ENCODE data around the gene SLC37A2. TPM values are rescaled to one million over a fixed set of nuclear protein-coding genes. Genes with fewer than 3 reads are reported as not detected.
A peak's percentile ranks its signal among the peaks of the same experiment; 100 is the strongest.

SLC37A2 gene
- total RNA-seq, 2 donors from 2014 or later, result 1.6 to 2.6 TPM

- Mint-ChIP-seq H3K4me3 (no peak overlapping the region), H3K27me3 (no peaks in the 10 kb centered on the region), H3K36me3 (ENCODE audit: low read depth) (peaks cover 54% of the 10 kb centered on the region), H3K4me1 (peaks cover under 1% of the 10 kb centered on the region), H3K27ac (no peak overlapping the region), H3K9me3 (no peaks in the 10 kb centered on the region)
- ATAC-seq (replicated peaks), result no peak
These were observed 37.0 kb downstream of the SLC37A2 start for GRCh38 chr11:125100136-125100535.

DNA sequence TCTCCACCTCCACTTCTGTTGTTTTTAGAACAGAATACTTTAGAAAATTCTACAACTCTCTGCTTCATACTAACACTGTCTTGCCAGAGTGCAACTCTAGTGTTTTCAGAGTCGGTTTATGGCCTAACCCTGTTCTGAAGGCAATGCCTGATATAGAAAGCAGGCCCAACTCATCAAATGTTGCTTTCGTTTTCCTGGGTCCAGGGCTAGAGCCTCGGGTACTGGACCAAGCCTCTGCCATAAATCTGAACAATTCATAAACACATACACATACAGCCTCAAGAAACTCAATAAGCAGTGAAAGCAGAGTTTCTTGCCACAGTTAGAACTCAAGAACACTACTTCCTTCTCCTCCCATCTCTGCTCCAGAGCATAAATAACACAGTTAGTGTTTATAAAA lies 38.5 kb downstream of the SLC37A2 start:
- Mint-ChIP-seq H3K36me3 (ENCODE audit: low read depth) (peaks cover 40% of the 10 kb centered on the region), H3K4me1 (peaks cover 6% of the 10 kb centered on the region), H3K27me3 (no peaks in the 10 kb centered on the region), H3K4me3 (no peak overlapping the region), H3K9me3 (no peaks in the 10 kb centered on the region), H3K27ac (no peak overlapping the region)
- no peak for ATAC-seq (replicated peaks)

GRCh38 chr11:125102025-125102424 lies 38.9 kb downstream of the SLC37A2 start:
- peaks cover 36% of the 10 kb centered on the region for H3K36me3 Mint-ChIP-seq (ENCODE audit: low read depth)
- H3K27ac Mint-ChIP-seq, result no peak overlapping the region
- no peak for ATAC-seq (replicated peaks)
- H3K4me1 Mint-ChIP-seq, result peaks cover 6% of the 10 kb centered on the region
- no peak overlapping the region for H3K4me3 Mint-ChIP-seq
- H3K27me3 Mint-ChIP-seq, result no peaks in the 10 kb centered on the region
- H3K9me3 Mint-ChIP-seq, result no peaks in the 10 kb centered on the region

DNA sequence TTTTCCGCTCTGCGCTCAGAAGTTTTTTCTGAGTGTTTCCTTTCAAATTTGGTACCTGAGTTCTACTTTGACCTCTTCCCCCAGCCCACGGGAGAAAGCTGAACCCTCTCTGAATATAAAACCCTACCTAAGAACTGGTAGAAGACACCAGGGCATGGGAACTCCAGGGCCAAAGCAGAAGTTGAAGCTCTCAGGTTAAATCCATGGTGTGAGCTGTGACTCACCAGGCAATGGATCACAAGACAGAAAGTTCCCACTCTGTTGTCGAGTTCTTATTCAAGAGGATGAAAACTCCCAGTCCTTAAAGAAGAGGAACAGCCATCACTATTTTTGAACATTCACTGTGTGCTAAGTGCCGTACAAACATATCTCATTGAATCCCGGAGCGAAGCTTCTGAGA lies 39.4 kb downstream of the SLC37A2 start:
- Mint-ChIP-seq H3K27ac (no peak overlapping the region), H3K4me3 (no peak overlapping the region)
- no peak for ATAC-seq (replicated peaks)

DNA sequence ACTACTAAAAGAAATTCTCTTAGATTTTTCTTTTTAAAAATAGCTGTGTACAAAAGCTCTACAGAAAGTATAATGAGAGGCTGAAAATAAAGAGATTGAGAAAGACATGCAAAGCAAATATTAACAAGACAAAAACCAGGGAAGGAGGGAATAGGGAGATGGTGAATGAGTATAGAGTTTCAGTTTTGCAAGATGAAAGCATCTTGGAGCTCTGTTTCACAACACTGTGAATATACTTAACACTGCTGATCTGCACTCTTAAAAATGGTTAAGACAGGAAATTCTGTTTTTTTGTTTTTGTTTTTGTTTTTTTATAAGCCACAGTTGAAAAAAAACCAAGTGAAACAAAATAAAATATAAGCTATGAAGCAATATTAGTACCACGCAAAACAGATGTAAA lies 42.8 kb downstream of the SLC37A2 start:
- ATAC-seq (replicated peaks), result no peak
- H3K36me3 Mint-ChIP-seq (ENCODE audit: low read depth), result peaks cover 12% of the 10 kb centered on the region
- no peaks in the 10 kb centered on the region for H3K9me3 Mint-ChIP-seq
- H3K4me3 Mint-ChIP-seq, result no peak overlapping the region
- no peak overlapping the region for H3K27ac Mint-ChIP-seq
- H3K27me3 Mint-ChIP-seq, result no peaks in the 10 kb centered on the region
- peaks cover 8% of the 10 kb centered on the region for H3K4me1 Mint-ChIP-seq

More for the DNA sequence above, 39.4 kb downstream of the SLC37A2 start:
- Mint-ChIP-seq H3K27me3 (no peaks in the 10 kb centered on the region), H3K4me1 (peaks cover 6% of the 10 kb centered on the region), H3K36me3 (ENCODE audit: low read depth) (peaks cover 33% of the 10 kb centered on the region), H3K9me3 (no peaks in the 10 kb centered on the region)

- Mint-ChIP-seq H3K4me1 (peaks cover 15% of the 10 kb centered on the region), H3K27ac (no peak overlapping the region), H3K9me3 (peaks cover 5% of the 10 kb centered on the region), H3K27me3 (no peaks in the 10 kb centered on the region), H3K4me3 (no peak overlapping the region), H3K36me3 (ENCODE audit: low read depth) (peaks cover 8% of the 10 kb centered on the region)
- ATAC-seq (replicated peaks), result no peak
These were observed 45.4 kb downstream of the SLC37A2 start for GRCh38 chr11:125108469-125108868.

DNA sequence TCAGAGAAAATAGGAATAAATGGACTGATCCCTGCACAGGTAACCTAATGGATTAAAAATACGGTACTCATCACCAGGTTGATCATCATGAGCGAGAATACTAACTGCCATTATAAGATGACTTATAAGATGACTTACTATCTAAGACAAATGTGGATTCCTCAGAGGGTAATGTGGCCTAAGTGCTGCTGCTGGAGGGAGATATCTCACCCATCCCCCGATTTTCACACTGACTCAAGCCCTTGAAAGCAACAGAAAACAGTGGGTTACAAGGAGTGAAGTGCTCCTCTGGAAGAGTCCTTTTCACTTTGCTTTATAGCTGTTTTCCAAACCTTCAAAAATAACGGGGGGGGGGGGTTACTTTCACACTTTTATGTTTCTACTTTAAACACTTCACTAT lies 47.4 kb downstream of the SLC37A2 start:
- H3K4me3 Mint-ChIP-seq, result peak overlapping the region; percentile 99
- no peaks in the 10 kb centered on the region for H3K27me3 Mint-ChIP-seq
- no peak for ATAC-seq (replicated peaks)
- H3K27ac Mint-ChIP-seq, result peak overlapping the region; percentile 99
- peaks cover 11% of the 10 kb centered on the region for H3K4me1 Mint-ChIP-seq
- H3K36me3 Mint-ChIP-seq (ENCODE audit: low read depth), result peaks cover 8% of the 10 kb centered on the region
- H3K9me3 Mint-ChIP-seq, result peaks cover 5% of the 10 kb centered on the region

DNA sequence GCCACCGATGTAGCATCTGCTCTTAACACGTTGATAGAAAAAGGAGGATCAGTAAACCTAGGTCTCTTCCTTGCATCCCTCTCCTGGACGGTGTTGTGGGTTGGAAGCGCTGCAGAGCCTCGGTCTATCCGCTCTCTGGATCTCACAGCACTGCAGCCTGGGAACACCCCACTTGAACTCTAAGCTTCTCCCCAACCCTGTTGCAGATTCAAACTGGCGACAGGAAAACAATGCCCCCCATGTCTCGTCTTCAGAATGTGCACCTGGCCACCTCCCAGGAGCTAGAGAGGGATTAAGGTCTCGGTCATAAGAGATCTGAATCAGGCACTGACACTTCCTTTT lies 47.9 kb downstream of the SLC37A2 start:
- Mint-ChIP-seq H3K4me3 (peak overlapping the region; percentile 99), H3K9me3 (peaks cover 5% of the 10 kb centered on the region), H3K4me1 (peaks cover 9% of the 10 kb centered on the region), H3K27me3 (no peaks in the 10 kb centered on the region), H3K27ac (peak overlapping the region; percentile 99), H3K36me3 (ENCODE audit: low read depth) (peaks cover 8% of the 10 kb centered on the region)
- ATAC-seq (replicated peaks), result no peak

DNA sequence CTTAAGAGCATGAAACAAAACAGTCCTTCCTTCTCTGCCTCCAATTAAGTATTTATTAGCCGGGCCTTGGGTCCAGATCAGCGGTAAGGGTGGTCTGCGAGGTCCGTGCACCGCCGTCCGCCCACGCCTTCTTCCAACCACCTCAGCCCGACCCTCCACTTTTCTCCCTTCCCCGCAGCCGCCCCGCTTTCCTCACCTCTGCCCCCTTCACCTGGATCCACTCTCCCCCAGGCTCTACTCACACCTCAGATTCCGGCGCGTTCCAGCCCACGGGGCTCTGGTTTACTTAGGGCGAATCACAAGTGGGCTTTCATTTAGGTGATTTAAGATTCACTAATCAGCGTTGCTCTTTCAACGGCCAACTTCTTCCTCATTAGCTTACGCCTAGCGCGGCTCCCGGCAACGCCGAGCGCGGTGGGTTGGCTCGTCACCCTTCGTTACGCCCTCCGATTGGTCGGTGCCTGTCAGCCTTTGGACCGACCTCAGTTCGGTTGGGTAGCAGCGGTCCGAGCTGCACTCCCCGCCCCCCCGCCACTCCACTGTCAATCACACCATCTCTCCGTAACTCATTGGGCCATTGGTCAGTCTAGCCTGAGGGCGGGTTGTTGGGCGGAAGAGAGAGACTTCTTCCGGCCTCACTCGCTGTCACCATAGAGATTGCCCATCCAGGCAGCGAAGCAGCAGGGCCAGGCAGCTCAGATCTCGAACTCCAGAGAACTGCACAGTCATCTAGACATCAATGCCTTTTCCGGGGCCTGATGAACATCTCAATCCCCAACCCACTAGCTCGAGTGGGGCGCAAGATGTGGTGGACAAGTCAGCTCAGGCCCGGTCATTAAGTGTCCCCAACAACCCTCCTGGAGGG lies 48.5 kb downstream of the SLC37A2 start, which contains the start of gene TMEM218:
TSS of gene TMEM218 (minus strand) at position 284 of the 865 bp plus-strand sequence. CDS start 9,385 bp downstream, outside the sequence.
- Mint-ChIP-seq H3K27ac (peak within 1 kb of the TSS; percentile 99), H3K4me3 (peak within 1 kb of the TSS; percentile 99), H3K27me3 (no peaks in the 10 kb centered on the region), H3K9me3 (peaks cover 5% of the 10 kb centered on the region), H3K4me1 (peaks cover 9% of the 10 kb centered on the region), H3K36me3 (ENCODE audit: low read depth) (peaks cover 8% of the 10 kb centered on the region)
- ATAC-seq (replicated peaks), result peak; percentile 99

DNA sequence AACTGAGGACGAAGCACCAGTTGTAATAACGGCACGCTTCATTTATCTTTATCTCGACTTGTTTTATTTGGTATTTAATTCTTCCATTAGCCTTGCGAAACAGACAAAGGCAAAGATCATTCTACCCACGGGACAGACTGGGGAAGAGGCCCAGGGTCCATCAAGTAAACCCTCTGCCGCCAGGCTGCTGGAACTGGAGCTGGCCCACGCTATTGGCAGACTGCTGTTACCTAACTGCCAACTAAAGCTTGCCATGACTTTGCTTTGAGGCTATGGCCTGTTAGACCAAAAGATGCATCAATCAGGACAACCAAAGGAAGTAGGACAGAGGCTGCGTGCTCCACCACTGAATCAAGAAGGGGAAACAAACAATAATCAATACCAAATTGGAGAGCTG lies 49.1 kb downstream of the SLC37A2 start:
- peaks cover 5% of the 10 kb centered on the region for H3K9me3 Mint-ChIP-seq
- peak overlapping the region; percentile 99 for H3K27ac Mint-ChIP-seq
- H3K27me3 Mint-ChIP-seq, result peaks cover 5% of the 10 kb centered on the region
- ATAC-seq (replicated peaks), result no peak
- H3K4me3 Mint-ChIP-seq, result peak overlapping the region; percentile 99
- peaks cover 9% of the 10 kb centered on the region for H3K4me1 Mint-ChIP-seq
- peaks cover 8% of the 10 kb centered on the region for H3K36me3 Mint-ChIP-seq (ENCODE audit: low read depth)

- peaks cover 9% of the 10 kb centered on the region for H3K4me1 Mint-ChIP-seq
- peaks cover 5% of the 10 kb centered on the region for H3K9me3 Mint-ChIP-seq
- H3K4me3 Mint-ChIP-seq, result no peak overlapping the region
- ATAC-seq (replicated peaks), result no peak
- peaks cover 8% of the 10 kb centered on the region for H3K36me3 Mint-ChIP-seq (ENCODE audit: low read depth)
- H3K27ac Mint-ChIP-seq, result no peak overlapping the region
- peaks cover 18% of the 10 kb centered on the region for H3K27me3 Mint-ChIP-seq
These were observed 51.4 kb downstream of the SLC37A2 start for GRCh38 chr11:125114518-125114917.

DNA sequence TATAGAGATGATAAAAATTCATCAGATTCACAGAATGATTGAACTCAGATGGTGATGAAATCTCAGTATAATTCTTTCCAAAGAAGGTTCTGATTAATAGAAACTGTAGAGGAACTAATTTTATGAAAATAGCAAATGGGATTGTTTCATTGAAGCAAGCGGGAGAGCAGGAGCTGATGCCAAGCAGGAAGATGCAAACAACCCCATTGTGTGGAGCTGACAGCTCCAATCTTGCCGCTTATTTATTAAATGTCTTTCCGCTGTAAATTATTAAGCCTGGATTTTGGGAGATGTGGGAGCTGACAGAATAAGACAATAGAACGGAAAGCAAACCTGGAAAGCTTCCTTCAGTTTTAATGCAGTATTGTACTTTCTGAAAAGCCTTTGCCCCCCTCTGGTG lies 54.3 kb downstream of the SLC37A2 start:
- ATAC-seq (replicated peaks), result no peak
- Mint-ChIP-seq H3K27ac (peak overlapping the region; percentile 31), H3K4me3 (no peak overlapping the region), H3K9me3 (no peaks in the 10 kb centered on the region), H3K27me3 (peaks cover 29% of the 10 kb centered on the region), H3K4me1 (no peaks in the 10 kb centered on the region), H3K36me3 (ENCODE audit: low read depth) (no peaks in the 10 kb centered on the region)

- H3K9me3 Mint-ChIP-seq, result no peaks in the 10 kb centered on the region
- H3K4me1 Mint-ChIP-seq, result no peaks in the 10 kb centered on the region
- ATAC-seq (replicated peaks), result no peak
- no peak overlapping the region for H3K27ac Mint-ChIP-seq
- no peaks in the 10 kb centered on the region for H3K36me3 Mint-ChIP-seq (ENCODE audit: low read depth)
- H3K4me3 Mint-ChIP-seq, result no peak overlapping the region
- H3K27me3 Mint-ChIP-seq, result peaks cover 43% of the 10 kb centered on the region
These were observed 60.3 kb downstream of the SLC37A2 start for GRCh38 chr11:125123194-125123946.

DNA sequence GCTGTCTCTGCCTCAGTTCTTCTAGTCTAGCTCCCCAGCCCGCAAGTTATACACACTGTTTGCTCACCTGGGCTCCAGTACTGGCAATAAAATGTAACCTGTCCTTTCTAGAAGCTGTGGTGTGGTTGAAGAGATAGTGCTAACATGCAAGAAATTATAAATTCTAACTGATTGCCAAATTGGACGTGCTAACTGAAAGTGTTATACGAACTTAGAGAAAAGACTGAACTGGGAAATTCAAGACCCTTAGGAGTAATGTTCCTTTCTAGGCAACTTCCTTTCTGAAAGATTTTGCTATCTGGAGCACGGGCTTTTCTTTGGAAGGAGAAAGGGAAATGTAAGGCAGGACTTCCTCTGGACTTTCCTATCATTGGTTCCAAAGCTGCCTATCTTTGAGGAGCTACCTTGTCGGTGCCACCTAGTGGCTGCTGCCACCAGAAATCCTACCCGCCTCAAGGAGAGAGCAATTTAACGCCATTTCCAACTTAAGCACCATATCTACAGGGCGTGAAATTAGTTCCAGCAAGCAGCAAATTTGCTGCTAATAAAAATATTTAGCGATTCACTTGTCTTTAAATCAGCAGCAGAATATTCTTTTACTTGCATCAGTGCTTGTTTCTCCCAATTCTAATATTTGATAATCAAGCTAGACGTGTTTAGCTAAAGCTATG lies 61.0 kb downstream of the SLC37A2 start:
- Mint-ChIP-seq H3K4me3 (peak overlapping the region; percentile 27), H3K4me1 (no peaks in the 10 kb centered on the region), H3K36me3 (ENCODE audit: low read depth) (no peaks in the 10 kb centered on the region), H3K27ac (no peak overlapping the region), H3K9me3 (no peaks in the 10 kb centered on the region), H3K27me3 (peaks cover 43% of the 10 kb centered on the region)
- peak; percentile 69 for ATAC-seq (replicated peaks)

Measured in activated T-helper 17 cell treated with anti-CD3 and anti-CD28 coated beads, Interleukin-2, amount 50 U/mL, for 72 hours (primary cell).